PC-9 (cell line): ENCODE results near the gene PATJ. TPM values are rescaled to one million over a fixed set of nuclear protein-coding genes. Genes with fewer than 3 reads are reported as not detected.

Experiments used
- BruUV-seq: library from RNA; stranded (reverse); fragments of 400-500 nt; replicated peaks from 2 replicates; lab custom pipeline; 2021; lab: Mats Ljungman, UMichigan
- CTCF ChIA-PET: fragments of 300-600 bp; sonication (Branson Sonifier 250); formaldehyde crosslinking; loops from one replicate; lab custom pipeline; 2022; ENCODE audit warnings: antibody characterized with exemption; lab: Charles Lee
- POLR2A ChIA-PET: fragments of 300-600 bp; sonication (Branson Sonifier 250); formaldehyde crosslinking; loops from one replicate; lab custom pipeline; 2022; ENCODE audit warnings: antibody characterized with exemption; ENCODE audit not compliant: unreplicated experiment; lab: Charles Lee
- DNase-seq, 2 experiments: peaks; one replicate each; pipeline versions ENCODE4 v3.0.0 to v3.0.0-alpha.2; 2015 to 2022; ENCODE audit warnings: mixed read lengths in 1 of 2
- H2AFZ ChIP-seq: fragments of 200-600 bp; sonication (generic); 2 replicates; pipeline ENCODE4 v1.8.1; 2017; ENCODE audit warnings: antibody characterized with exemption
- H3F3A ChIP-seq: fragments of 200-600 bp; sonication (generic); 2 replicates; pipeline ENCODE4 v1.8.1; 2017; ENCODE audit warnings: antibody characterized with exemption, mild to moderate bottlenecking, low read depth; ENCODE audit not compliant: insufficient read depth
- H3K27ac ChIP-seq: fragments of 200-600 bp; sonication (generic); 2 replicates; pipeline ENCODE4 v1.6.1; 2016; ENCODE audit warnings: mixed run types
- H3K27me3 ChIP-seq: fragments of 200-600 bp; sonication (generic); 2 replicates; pipeline ENCODE4 v1.6.1; 2016; ENCODE audit warnings: low read depth, mixed run types; ENCODE audit not compliant: insufficient read depth
- H3K36me3 ChIP-seq: fragments of 200-600 bp; sonication (generic); 2 replicates; pipeline ENCODE4 v1.6.1; 2016; ENCODE audit warnings: low read depth, mixed run types
- H3K4me1 ChIP-seq: fragments of 200-600 bp; sonication (generic); replicated peaks from 2 replicates; pipeline ENCODE4 v1.6.1; 2016; ENCODE audit warnings: mixed run types; ENCODE audit not compliant: insufficient read depth
- H3K4me2 ChIP-seq: fragments of 200-600 bp; sonication (generic); 2 replicates; pipeline ENCODE4 v1.6.1; 2017; ENCODE audit warnings: mixed run types
- H3K4me3 ChIP-seq: fragments of 200-600 bp; sonication (generic); 2 replicates; pipeline ENCODE4 v1.6.1; 2016; ENCODE audit warnings: mixed run types
- H3K79me2 ChIP-seq: fragments of 200-600 bp; sonication (generic); 2 replicates; pipeline ENCODE4 v1.6.1; 2017; ENCODE audit warnings: low read depth, mixed run types
- H3K9me2 ChIP-seq: fragments of 200-600 bp; sonication (generic); 2 replicates; pipeline ENCODE4 v1.8.1; 2017; ENCODE audit warnings: mild to moderate bottlenecking; ENCODE audit not compliant: insufficient read depth
- H3K9me3 ChIP-seq: fragments of 200-600 bp; sonication (generic); 2 replicates; pipeline ENCODE4 v1.8.1; 2016; ENCODE audit warnings: low read depth; ENCODE audit not compliant: insufficient read depth
- H4K20me1 ChIP-seq: fragments of 200-600 bp; sonication (generic); 2 replicates; pipeline ENCODE4 v1.8.1; 2017; ENCODE audit not compliant: insufficient read depth
- CTCF ChIP-seq: fragments of 200-600 bp; sonication (generic); conservative IDR thresholded peaks from 2 replicates; pipeline ENCODE4 v1.6.1; 2017; ENCODE audit warnings: mixed run types, antibody characterized with exemption, mild to moderate bottlenecking, moderate library complexity
- EZH2 ChIP-seq: fragments of 200-600 bp; sonication (generic); IDR thresholded peaks from 2 replicates; pipeline ENCODE4 v1.8.0; 2017; ENCODE audit warnings: antibody characterized with exemption, low read depth
- intact Hi-C: fragments of 100-400 bp; cut with micrococcal nuclease; formaldehyde crosslinking; loops from one replicate; pipeline ENCODE4 v1.10.0; 2022; ENCODE audit not compliant: unreplicated experiment
- total RNA-seq: library from RNA; stranded (reverse); gene quantifications from 2 replicates; pipeline ENCODE4 v1.2.3, GENCODE V29; 2021

The PATJ gene
- total RNA-seq, 1 experiment from 2014 or later: 91.0 TPM

- TF ChIP-seq EZH2 (no peak), CTCF (no peak)
- intact Hi-C loops: loop anchor here (5.0 kb wide), 1 partner anchor 45 kb away; no protein-coding TSS in a partner anchor
- Histone ChIP-seq H3K4me3 (no peak overlapping the region), H3K9me3 (no peaks in the 10 kb centered on the region), H3K4me1 (no peaks in the 10 kb centered on the region), H3K4me2 (no peak overlapping the region), H2AFZ (no peak overlapping the region), H3K79me2 (no peaks in the 10 kb centered on the region), H3K9me2 (no peaks in the 10 kb centered on the region), H3K27me3 (no peaks in the 10 kb centered on the region), H4K20me1 (no peaks in the 10 kb centered on the region), H3F3A (peaks cover 24% of the 10 kb centered on the region), H3K36me3 (peaks cover 50% of the 10 kb centered on the region), H3K27ac (no peak overlapping the region)
- ChIA-PET CTCF (no interaction called here), POLR2A (no interaction called here)
- no TSS peak for BruUV-seq
- no peak for DNase-seq
Observed at GRCh38 chr1:61807606-61808140, 65.4 kb downstream of the PATJ start.

GRCh38 chr1:61808321-61808720, 66.0 kb downstream of the PATJ start:
- intact Hi-C loops: loop anchor here (5.0 kb wide), 1 partner anchor 46 kb away; no protein-coding TSS in a partner anchor
- no peaks in the 10 kb centered on the region for H3K9me3 ChIP-seq
- BruUV-seq: no TSS peak

GRCh38 chr1:61808968-61809367, 66.7 kb downstream of the PATJ start:
- POLR2A ChIA-PET: no interaction called here

More at GRCh38 chr1:61808321-61808720, 66.0 kb downstream of the PATJ start:
- Histone ChIP-seq H3K36me3 (peaks cover 43% of the 10 kb centered on the region), H4K20me1 (no peaks in the 10 kb centered on the region), H3F3A (peaks cover 18% of the 10 kb centered on the region), H3K79me2 (no peaks in the 10 kb centered on the region), H2AFZ (no peak overlapping the region), H3K4me3 (no peak overlapping the region), H3K27me3 (no peaks in the 10 kb centered on the region), H3K9me2 (no peaks in the 10 kb centered on the region), H3K27ac (no peak overlapping the region), H3K4me1 (no peaks in the 10 kb centered on the region), H3K4me2 (no peak overlapping the region)
- CTCF ChIA-PET: no interaction called here
- POLR2A ChIA-PET: no interaction called here
- TF ChIP-seq EZH2: no peak
- TF ChIP-seq CTCF: no peak
- no peak for DNase-seq

More at GRCh38 chr1:61808968-61809367, 66.7 kb downstream of the PATJ start:
- Histone ChIP-seq H3F3A (peaks cover 12% of the 10 kb centered on the region), H3K27ac (no peak overlapping the region), H3K9me2 (no peaks in the 10 kb centered on the region), H3K9me3 (no peaks in the 10 kb centered on the region), H3K27me3 (no peaks in the 10 kb centered on the region), H3K36me3 (peaks cover 44% of the 10 kb centered on the region), H2AFZ (no peak overlapping the region), H3K4me3 (no peak overlapping the region), H3K4me2 (no peak overlapping the region), H3K4me1 (no peaks in the 10 kb centered on the region), H4K20me1 (no peaks in the 10 kb centered on the region), H3K79me2 (no peaks in the 10 kb centered on the region)
- no peak for DNase-seq
- no TSS peak for BruUV-seq
- intact Hi-C loops: loop anchor here (5.0 kb wide), 1 partner anchor 47 kb away; no protein-coding TSS in a partner anchor
- CTCF ChIA-PET: no interaction called here
- TF ChIP-seq CTCF (no peak), EZH2 (no peak)
